HG03378 (cell line): Measurements from ENCODE around the gene CDH4.

Source experiments
- ATAC-seq: cut with Tn5 transposase; IDR thresholded peaks from one replicate; pipeline ENCODE4 v1.9.1; 2021; ENCODE audit warnings: mild to moderate bottlenecking, moderate library complexity; ENCODE audit not compliant: unreplicated experiment

Gene CDH4

DNA sequence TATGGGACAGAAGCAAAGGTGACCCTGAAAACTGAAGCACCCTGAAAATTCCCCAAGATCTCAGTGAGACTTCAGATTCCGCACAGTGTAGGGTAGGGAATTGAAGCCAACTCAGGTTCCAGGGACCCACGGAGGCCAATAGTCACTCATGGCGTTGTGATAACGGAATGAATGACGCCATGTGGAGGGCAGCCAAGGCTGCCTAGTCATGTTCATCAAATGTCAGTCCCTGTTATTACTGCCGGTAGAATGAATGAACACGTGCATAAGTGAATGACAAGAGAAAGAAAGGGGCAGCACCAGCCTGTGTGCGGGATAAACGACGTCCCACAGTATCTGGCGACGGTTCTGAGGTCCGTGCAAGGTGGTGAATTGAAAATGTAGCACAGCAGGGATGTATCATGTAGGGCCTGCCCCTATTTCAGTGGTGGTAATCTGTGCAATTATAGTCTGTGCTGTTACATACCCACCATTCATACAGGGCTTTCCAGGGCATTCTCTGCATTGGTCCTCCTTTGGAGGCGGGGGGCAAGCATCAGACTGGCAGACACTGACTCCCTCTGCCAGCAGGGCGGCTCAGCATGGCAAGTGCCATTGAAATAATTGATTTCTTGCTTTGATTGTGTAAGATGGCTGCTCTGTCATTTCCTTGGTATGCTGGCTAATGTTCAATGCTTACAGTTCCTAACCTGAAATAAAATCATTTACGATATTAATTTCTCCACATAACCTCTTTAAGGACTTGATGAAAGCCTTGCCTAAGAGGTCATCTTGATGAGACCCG is 386.9 kb downstream of the CDH4 start:
- ATAC-seq, result no peak

DNA sequence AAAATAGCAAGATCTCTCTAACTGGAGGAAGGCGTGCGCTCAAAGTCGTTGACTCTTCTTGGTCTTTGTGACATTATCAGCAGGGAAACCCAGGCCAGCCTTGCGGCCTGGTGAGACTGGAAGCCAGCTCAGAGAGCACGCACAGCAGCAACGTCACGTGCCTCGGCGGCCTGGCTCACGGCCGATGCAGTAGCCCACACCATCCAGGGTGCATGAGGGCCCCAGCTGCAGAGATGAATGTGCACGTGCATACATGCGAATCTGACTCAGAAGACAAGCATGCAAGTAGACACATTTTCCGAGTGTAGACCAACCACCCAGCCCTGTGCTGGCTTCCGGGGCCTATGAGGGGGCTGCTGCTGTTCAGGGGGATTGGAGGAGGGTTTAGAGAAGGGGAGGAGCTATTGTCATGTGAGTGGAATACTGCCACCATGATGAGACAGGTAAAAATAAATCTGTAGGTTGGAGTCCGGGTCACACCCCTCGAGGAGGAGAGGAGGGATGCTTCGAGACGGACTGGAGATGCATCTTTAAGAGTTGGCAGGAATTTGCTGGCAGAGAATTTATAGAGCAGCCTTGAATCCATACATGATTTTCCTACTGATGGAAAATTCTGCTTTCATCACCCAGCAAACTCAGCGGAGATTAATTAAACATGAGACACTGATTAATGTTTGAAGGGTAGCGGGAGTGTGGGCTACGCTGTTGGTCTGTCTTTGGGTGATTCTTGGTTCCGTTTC is 388.2 kb downstream of the CDH4 start:
- ATAC-seq, result no peak

GRCh38 chr20:61640871-61641245 is 388.8 kb downstream of the CDH4 start:
- no peak for ATAC-seq

- ATAC-seq, result no peak
These were observed 391.8 kb downstream of the CDH4 start for GRCh38 chr20:61643656-61644377.

DNA sequence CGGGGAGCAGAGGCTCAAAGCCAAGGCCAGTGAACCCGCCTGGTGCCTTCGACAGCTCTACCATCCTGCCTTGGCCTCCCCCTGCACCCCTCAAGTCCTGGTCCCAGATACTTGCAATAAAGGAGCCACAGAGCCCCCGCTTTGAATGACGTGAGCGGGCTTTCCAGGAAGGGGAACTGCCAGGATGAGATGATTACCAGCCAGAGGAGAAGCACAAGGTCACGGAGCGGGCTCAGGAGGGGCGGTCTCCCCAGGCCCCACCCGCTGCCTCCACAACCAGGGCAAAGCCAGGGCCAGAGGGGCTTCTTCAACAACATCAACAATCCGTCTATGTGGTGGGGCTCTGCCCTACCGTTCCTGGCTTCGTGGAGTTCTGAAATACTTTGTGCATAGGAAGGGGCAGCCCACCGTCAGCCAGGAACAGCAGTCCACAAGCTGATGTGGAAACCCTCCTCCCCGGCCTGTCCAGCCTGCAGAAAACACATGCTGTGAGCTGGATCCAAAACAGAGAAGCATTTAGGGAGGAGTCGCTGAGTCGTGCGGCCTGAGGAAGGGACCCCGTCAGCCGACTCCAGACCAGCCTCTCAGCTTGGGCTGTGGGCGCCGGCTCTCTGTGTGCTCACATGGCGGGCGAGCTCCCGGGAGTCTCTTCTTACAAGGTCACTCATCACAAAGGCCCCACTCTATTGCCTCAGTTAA is 392.5 kb downstream of the CDH4 start:
- no peak for ATAC-seq

GRCh38 chr20:61645732-61646131 is 393.7 kb downstream of the CDH4 start:
- no peak for ATAC-seq

DNA sequence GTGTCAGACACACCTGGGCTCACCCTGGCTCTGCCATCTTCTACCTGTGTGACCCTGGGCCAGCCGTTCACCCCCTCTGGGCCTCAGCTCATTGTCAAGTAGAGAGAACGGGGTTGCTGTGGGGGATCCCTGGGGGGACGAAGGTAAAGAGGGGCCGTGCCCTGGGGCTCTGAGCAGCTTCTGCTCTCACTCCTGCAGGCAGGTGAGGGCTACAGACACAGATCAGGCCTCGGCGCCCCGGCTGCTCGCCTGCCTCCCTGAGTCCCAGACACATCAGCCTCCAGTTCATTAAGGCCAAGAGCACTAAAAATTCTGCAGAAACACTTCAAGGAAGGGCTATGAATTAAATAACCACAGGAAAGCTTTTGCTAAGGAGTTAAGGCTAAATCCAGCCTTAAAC is 394.4 kb downstream of the CDH4 start:
- no peak for ATAC-seq

DNA sequence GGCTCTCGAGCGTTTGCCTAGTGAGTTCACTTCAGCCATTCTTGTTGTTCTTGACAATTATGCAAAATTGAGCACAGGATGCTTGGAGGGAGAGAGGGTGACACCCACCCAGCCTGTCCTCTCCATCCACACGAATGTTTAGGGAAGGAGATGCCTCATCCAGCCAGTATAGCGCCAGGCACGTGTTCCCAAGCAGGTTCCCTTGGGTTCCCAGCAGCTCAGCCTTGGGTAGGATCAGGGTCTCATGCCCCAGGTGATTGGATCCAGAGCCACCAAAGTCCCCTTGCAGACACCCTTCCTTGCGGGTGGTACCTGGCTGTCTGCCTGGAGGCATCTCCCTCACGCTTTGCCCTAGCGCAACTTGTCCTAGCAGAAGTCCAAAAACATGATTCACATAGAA is 394.9 kb downstream of the CDH4 start:
- ATAC-seq, result no peak

GRCh38 chr20:61647702-61648101 is 395.6 kb downstream of the CDH4 start:
- ATAC-seq, result no peak

DNA sequence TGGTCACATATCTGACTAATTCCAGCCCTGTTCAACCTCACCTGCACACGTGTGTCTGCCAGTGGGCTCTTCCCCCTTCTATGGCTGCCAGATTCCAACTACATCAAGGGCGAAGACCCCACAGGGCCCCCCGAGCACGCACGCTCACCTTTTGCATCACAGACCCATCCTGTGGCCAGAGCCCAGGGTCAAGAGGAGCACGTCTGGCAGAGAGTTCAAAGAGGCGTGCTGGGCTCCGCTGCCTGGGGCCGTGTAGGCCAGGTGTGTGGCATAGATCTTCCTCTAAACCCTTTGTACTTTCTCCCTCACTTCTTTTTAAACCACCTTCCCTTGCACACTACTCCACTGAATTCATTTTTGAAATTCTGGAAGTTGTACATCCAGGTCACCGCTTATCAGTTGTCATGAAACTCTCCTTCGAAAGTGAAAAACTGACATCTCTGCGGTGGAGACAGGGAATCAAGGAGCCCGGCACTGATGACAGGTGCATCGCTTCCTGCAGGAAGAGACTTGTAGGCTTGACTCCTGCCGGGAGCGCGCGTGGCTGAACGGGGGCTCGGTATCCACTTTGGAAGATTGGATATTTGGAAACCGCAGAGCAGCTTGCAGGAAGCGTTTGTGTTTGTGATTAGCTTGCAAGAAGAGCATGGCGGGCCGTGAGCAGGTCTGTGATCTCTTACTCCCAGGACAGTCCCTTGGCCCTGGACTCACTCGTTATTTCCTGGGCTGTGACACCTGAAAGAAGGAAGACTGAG is 397.2 kb downstream of the CDH4 start:
- ATAC-seq, result no peak

DNA sequence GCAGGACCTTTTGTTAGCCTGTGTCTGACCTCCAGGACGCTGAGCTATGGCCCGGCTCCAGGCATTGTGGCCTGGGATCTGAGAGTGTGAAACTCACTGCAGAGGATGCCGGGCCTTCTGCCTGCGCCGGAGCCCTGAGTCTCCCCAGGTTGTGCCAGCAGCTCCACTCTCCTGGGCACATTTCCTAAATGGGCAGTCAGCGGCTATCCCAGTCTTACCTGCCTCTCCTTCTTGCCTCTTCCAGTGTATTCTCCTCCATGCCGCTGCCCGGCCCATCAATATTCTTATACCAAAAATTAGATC is 397.8 kb downstream of the CDH4 start:
- no peak for ATAC-seq

GRCh38 chr20:61650912-61651733 is 399.1 kb downstream of the CDH4 start:
- ATAC-seq, result no peak

DNA sequence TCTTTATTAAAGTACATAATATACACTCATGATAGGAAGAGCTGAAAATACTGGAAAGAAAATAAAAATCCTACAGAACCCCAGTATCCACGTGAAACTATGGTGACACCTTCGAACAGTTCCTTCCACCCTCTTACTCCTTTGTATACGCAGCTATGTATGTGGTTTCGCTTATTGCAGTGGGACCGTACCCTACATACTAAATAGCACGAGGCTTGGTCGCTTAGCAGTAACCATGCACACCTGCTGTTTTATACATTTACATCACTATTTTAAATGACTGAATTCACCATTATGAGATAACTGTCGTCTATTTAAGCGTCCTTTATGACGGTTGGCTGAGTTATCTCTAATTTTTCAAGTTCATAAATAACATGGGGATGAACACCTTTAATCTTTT is 400.1 kb downstream of the CDH4 start:
- ATAC-seq, result no peak

DNA sequence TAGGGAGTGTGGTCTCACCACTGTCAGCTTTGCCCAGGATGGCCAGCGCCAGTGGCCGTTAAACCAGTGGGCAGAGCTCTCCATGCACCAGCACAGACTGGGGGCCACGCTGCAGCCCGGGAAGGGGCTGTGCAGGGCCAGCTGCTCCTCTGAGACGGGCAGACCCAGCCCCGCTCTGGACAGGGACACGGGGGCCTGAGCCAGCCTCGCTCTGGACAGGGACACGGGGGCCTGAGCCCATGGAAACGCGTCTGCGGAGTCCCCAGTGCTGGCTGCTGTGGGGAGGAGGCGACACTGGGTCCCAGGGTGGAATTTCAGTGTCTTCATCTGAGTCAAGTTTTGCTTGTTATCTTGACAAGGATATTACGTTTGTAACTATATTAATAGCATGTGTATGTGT is 402.7 kb downstream of the CDH4 start:
- ATAC-seq, result no peak

- ATAC-seq, result no peak
These were observed 403.5 kb downstream of the CDH4 start for GRCh38 chr20:61655591-61655990.

DNA sequence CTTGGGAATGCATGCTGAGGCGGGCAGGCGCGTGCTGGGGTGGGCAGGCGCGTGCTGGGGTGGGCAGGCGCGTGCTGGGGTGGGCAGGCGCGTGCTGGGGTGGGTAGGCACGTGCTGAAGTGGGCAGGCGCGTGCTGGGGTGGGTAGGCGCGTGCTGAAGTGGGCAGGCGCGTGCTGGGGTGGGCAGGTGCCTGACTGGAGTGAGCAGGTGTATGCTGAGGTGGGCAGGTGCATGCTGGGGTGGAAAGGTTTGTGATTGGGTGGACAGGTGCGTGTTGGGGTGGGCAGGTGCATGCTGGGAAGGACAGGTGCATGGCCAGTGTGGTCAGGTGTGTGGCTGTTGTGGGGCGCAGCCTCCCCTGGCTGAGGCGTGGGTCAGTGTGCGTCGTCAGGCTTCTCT is 404.1 kb downstream of the CDH4 start:
- ATAC-seq, result no peak

- no peak for ATAC-seq
These were observed 405.8 kb downstream of the CDH4 start for GRCh38 chr20:61657721-61658377.

DNA sequence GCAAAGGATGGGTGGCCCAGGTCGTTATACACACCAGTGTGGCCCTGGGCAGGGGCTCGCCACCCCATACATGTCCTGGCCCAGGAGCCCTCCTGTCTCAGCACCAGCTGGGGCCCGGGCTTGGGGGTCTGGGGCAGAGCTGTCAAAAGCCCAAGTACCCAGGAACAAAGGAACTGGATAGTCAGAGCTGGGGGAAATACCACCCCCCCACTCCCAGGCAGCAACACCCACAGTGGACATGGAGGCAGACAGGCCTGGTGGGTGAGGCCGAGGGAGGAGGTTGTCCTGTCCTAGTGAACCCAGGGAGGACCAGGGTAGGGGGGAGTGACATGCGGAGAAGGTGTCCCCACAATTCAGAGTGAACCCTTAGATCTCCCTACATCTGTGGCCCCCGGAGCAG is 406.5 kb downstream of the CDH4 start:
- no peak for ATAC-seq

- no peak for ATAC-seq
These were observed 407.4 kb downstream of the CDH4 start for GRCh38 chr20:61659246-61659993.
